ENCODE results near the gene SH3RF2.
A peak's percentile ranks its signal among the peaks of the same experiment; 100 is the strongest.
"Not testable (repeated sequence)": the region's sequence is repeated elsewhere in the genome, so short reads cannot be mapped to it uniquely, and the experiment has no call there.

Gene SH3RF2, protein sequence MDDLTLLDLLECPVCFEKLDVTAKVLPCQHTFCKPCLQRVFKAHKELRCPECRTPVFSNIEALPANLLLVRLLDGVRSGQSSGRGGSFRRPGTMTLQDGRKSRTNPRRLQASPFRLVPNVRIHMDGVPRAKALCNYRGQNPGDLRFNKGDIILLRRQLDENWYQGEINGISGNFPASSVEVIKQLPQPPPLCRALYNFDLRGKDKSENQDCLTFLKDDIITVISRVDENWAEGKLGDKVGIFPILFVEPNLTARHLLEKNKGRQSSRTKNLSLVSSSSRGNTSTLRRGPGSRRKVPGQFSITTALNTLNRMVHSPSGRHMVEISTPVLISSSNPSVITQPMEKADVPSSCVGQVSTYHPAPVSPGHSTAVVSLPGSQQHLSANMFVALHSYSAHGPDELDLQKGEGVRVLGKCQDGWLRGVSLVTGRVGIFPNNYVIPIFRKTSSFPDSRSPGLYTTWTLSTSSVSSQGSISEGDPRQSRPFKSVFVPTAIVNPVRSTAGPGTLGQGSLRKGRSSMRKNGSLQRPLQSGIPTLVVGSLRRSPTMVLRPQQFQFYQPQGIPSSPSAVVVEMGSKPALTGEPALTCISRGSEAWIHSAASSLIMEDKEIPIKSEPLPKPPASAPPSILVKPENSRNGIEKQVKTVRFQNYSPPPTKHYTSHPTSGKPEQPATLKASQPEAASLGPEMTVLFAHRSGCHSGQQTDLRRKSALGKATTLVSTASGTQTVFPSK

GRCh38 chr5:145936401-145937131, at the start of gene SH3RF2:
SH3RF2 (plus strand) TSS chr5:145936578; CDS start chr5:145937929, 1,351 bp downstream.
- peak; percentile 22 for DNase-seq (ENCODE audit: low spot score)

DNA sequence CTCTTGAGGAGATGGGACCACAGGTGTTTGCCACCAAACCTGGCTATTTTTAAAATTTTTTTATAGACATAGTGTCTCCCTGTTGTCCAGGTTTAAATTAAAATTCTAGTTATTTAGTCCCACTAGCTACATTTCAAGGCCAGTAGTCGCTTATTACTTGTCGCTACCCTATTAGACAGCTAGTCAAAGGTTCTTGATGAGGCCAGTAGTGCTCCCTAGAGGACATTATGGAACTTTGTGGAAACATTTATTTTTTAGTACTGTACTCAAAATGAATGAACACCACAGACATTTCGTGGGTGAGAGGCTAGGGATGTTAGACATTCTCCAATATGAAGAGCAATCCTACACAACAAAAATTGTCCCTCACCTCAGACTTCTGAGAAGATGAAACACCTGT, 49.2 kb upstream of the SH3RF2 start:
- no peak for DNase-seq (ENCODE audit: low spot score)

DNA sequence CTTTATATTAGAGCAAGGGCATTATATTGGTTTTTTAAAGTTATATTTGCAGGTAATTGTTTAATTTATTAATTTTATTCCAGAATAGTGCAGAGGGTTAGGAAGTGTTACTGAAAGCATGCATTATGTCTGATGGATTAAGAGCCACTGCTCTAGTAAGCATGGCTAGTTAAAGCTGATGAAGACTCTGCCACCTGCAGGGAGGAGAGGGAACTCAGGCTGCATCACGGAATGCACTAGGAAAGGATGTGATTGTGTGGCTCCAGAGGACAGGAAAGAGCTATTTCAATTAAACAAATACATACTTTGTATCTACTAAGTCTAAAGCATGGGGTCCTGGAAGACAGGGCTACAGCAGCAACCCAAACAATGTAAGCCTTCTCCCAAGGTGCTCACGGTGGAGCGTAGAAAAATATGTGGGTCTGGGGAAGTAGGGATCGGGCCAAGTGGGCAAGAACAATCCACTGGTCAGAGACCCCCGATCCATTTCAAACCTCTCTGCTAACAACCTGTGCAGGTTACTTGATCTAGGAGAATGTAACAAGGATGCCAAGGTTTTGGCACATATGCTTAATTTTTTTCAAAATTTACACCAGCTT, 48.3 kb upstream of the SH3RF2 start:
- DNase-seq (ENCODE audit: low spot score) = peak; percentile 30

GRCh38 chr5:145889611-145890010, 46.8 kb upstream of the SH3RF2 start:
- DNase-seq (ENCODE audit: low spot score) = no peak

- not testable (repeated sequence) for DNase-seq (ENCODE audit: low spot score)
These were observed 45.0 kb upstream of the SH3RF2 start for GRCh38 chr5:145891378-145891777.

DNA sequence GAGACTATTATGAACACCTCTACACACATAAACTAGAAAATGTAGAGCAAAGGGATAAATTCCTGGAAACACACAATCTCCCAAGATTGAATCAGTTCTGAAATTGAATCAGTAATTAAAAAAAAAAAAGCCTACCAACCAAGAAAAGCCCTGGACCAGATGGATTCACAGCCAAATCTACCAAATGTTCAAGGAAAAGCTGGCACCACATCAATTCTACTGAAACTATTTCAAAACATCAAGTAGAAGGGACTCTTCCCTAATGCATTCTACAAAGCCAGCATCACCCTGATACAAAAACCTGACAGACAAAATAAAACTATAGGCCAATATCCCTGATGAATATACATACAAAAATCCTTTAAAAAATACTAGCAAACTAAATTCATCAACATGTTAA, 38.2 kb upstream of the SH3RF2 start:
- no peak for DNase-seq (ENCODE audit: low spot score)

DNA sequence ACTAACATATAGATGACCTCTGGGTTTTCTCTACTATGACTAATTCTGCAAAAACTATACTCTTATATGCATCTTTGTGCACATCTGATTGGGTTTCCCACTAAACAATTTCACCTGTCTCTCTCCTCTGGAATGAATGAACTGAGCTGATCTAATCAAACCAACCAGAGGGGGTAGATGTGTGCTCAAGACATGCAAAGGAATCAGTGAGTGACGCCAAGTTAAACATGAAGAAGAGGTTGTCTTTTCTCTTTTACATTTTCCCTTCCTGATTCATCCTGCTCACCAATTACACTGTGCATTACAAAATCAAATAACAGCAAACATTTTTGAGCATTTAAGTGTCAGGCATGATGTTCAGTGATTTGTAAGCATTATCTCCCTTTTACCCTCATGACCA, 34.0 kb upstream of the SH3RF2 start:
- DNase-seq (ENCODE audit: low spot score) = no peak

- no peak for DNase-seq (ENCODE audit: low spot score)
These were observed 33.3 kb upstream of the SH3RF2 start for GRCh38 chr5:145903113-145903512.

GRCh38 chr5:145903867-145904266, 32.5 kb upstream of the SH3RF2 start:
- DNase-seq (ENCODE audit: low spot score) = no peak

- no peak for DNase-seq (ENCODE audit: low spot score)
These were observed 31.6 kb upstream of the SH3RF2 start for GRCh38 chr5:145904743-145905142.

DNA sequence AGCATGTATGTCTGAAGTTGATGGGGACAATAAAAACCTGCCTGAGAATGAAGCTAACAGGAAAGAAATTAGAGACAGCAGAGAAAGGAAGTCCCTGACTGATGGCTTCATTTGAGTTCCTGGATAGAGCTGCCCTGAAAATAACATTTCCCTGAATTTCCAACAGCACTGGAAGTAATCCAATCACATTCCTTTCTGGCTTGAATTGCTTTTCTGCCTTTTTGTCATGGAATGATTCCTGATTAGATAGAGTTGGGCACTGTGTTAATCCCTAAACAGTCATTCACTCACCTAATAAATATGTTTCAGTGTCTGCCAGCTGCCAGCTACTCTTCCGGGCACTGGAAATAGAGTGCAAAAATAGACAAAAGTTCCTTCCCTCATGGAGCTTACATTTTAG, 30.0 kb upstream of the SH3RF2 start:
- DNase-seq (ENCODE audit: low spot score) = no peak

GRCh38 chr5:145908206-145908960, 28.0 kb upstream of the SH3RF2 start:
- DNase-seq (ENCODE audit: low spot score) = no peak

DNA sequence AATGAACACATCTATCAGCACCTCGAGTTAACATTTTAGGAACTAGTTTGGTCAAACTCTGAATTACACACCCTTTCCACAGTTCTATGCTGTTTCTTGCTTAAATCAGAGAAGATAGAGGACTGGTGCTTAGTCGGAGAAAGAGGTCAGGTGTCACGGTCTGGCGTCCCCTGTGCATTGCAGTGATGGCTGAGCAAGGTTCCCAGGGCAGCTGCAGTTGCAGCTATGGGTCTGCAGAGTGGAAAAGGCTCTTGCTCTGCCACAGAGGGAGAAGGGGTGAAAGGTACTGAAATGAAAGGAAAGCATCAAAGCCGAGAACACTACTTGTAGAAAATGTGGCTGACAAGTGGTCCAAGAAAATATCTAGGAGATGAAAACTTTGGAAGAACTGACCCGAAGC, 25.2 kb upstream of the SH3RF2 start:
- no peak for DNase-seq (ENCODE audit: low spot score)

DNA sequence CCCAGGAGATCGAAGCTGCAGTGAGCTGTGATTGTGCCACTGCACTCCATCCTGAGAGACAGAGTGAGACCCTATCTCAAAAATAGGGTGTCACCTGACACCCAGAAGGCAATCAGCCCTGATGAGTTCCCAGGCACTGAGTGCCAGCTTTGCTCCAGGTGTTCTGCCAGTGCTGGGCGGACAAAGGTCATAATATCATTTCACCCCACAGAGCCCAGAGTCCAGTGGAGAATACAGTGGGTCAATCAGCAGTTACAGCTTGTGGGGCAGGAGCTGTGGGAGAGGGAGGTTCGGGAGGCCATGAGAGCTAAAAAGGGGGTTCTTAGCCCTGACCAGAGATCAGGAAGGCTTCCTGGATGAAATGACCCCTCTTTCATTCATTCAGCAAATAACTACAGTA, 24.4 kb upstream of the SH3RF2 start:
- DNase-seq (ENCODE audit: low spot score) = no peak

DNA sequence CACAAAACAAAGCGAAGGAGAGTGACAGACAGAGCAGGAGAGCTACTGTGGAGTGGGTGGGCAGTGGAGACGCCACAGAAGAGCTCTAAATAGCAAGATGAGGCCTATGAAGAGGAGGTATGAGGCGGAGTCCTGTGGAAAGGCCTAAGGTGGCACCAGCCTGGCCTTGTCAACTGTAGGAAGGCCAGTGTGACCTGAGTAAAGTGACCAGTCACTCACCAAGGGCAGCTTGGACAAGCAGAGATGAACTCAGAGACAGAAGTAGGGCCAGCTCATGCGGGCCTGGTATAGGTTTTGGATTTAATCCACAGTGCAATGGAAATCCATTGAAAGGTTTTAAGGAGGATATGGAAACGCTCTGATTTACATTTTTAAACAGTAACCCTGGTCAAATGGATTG, 23.8 kb upstream of the SH3RF2 start:
- no peak for DNase-seq (ENCODE audit: low spot score)

DNA sequence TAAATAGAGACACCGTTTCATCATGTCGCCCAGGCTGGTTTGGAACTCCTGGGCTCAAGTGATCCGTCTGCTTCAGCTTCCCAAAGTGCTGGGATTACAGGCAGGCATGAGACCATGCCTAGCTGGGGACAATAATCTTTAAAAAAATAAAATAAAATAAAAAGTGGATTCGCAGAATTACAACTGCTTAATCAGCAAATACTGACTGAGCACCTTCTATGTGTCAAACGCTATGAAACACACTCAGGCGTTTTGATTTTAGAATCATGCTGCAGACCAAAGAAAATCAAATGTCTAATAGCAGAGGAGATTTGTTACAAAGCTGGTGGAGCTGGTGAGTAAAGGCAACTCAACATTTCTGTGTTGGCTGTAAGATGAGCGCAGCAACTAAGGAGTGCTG, 22.7 kb upstream of the SH3RF2 start:
- no peak for DNase-seq (ENCODE audit: low spot score)

DNA sequence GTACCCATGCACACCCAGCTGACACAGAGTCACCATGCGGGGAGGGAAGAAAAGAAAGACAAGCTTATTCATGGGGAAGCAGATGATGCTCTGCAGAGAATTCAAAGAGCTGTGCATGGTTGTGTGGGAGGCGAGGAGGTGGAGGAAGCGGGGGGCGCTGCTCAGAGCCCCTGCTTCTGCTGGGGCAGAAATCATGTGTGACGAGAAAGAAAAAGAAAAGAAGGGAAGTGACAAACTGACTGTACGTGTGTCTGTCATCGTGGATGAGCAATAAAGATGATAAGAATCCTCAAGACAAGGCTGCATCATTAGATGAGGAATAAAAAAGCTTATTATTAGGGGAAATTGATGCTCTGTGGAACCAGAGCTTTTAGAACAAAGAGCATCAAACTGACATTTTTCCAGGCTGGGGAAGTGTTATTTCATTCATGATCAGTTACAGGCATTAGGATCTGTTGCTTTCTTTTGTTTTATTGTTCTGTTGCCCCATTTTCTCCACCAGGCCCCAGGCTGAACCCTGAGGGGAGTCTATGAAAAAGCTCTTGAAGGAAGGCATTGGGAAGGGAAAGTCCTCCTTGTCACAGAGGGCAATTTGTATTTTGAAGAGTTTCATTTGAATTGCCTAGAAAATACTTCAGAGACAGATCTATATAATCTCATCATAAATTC, 20.3 kb upstream of the SH3RF2 start:
- no peak for DNase-seq (ENCODE audit: low spot score)

- no peak for DNase-seq (ENCODE audit: low spot score)
These were observed 19.1 kb upstream of the SH3RF2 start for GRCh38 chr5:145917288-145917687.

GRCh38 chr5:145918397-145918796, 18.0 kb upstream of the SH3RF2 start:
- no peak for DNase-seq (ENCODE audit: low spot score)

DNA sequence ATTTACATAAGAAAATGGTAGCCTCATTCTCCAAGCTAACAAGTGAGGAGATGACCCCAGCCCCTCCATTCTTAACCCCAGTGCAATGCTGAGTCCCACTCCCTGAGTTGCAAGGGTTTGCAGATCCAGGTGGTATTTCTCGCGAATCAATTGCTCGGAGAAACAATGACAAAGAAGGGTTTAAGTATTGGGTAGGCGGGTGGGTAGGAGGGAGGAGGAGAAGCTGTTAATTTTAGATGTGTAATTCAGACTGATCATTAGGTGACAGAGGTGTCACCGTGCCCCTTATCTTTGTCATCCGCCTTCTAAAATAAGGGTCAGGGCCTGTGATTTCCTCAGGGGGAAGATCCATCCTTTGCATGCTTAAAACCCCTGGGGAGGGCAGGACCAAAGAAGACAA, 17.0 kb upstream of the SH3RF2 start:
- no peak for DNase-seq (ENCODE audit: low spot score)

- DNase-seq (ENCODE audit: low spot score) = no peak
These were observed 15.7 kb upstream of the SH3RF2 start for GRCh38 chr5:145920542-145921210.
